GM18870 (cell line): ENCODE measurements around the gene PEAK1.

ENCODE experiments used
- ATAC-seq: cut with Tn5 transposase; IDR thresholded peaks from one replicate; pipeline ENCODE4 v1.9.1; 2021; ENCODE audit warnings: moderate library complexity; ENCODE audit not compliant: unreplicated experiment

Gene PEAK1

GRCh38 chr15:77402740-77403379, 17.0 kb downstream of the PEAK1 start:
- no peak for ATAC-seq

- ATAC-seq: no peak
Measured at GRCh38 chr15:77400258-77400657, 19.6 kb downstream of the PEAK1 start.

GRCh38 chr15:77398927-77399326, 21.0 kb downstream of the PEAK1 start:
- no peak for ATAC-seq

GRCh38 chr15:77396692-77397091, 23.2 kb downstream of the PEAK1 start:
- ATAC-seq: no peak

GRCh38 chr15:77395013-77395774, 24.7 kb downstream of the PEAK1 start:
- no peak for ATAC-seq

- no peak for ATAC-seq
Measured at GRCh38 chr15:77393471-77393840, 26.4 kb downstream of the PEAK1 start.

- ATAC-seq: no peak
Measured at GRCh38 chr15:77392762-77393470, 27.0 kb downstream of the PEAK1 start.

- ATAC-seq: no peak
Measured at GRCh38 chr15:77391372-77391951, 28.4 kb downstream of the PEAK1 start.

GRCh38 chr15:77387365-77388105, 32.4 kb downstream of the PEAK1 start:
- no peak for ATAC-seq

- no peak for ATAC-seq
Measured at GRCh38 chr15:77386626-77387025, 33.3 kb downstream of the PEAK1 start.

GRCh38 chr15:77384589-77385359, 35.1 kb downstream of the PEAK1 start:
- ATAC-seq: no peak

GRCh38 chr15:77384086-77384485, 35.8 kb downstream of the PEAK1 start:
- no peak for ATAC-seq

- ATAC-seq: no peak
Measured at GRCh38 chr15:77380033-77380432, 39.9 kb downstream of the PEAK1 start.

- ATAC-seq: no peak
Measured at GRCh38 chr15:77376770-77377169, 43.1 kb downstream of the PEAK1 start.

- ATAC-seq: no peak
Measured at GRCh38 chr15:77375133-77375532, 44.8 kb downstream of the PEAK1 start.

GRCh38 chr15:77373441-77373840, 46.5 kb downstream of the PEAK1 start:
- ATAC-seq: no peak

GRCh38 chr15:77371850-77372563, 47.9 kb downstream of the PEAK1 start:
- ATAC-seq: no peak

- no peak for ATAC-seq
Measured at GRCh38 chr15:77370580-77370979, 49.3 kb downstream of the PEAK1 start.

- ATAC-seq: no peak
Measured at GRCh38 chr15:77369168-77369567, 50.7 kb downstream of the PEAK1 start.

- ATAC-seq: no peak
Measured at GRCh38 chr15:77367631-77368030, 52.3 kb downstream of the PEAK1 start.
